ENCODE data around the gene ITGA3.

The ITGA3 gene

DNA sequence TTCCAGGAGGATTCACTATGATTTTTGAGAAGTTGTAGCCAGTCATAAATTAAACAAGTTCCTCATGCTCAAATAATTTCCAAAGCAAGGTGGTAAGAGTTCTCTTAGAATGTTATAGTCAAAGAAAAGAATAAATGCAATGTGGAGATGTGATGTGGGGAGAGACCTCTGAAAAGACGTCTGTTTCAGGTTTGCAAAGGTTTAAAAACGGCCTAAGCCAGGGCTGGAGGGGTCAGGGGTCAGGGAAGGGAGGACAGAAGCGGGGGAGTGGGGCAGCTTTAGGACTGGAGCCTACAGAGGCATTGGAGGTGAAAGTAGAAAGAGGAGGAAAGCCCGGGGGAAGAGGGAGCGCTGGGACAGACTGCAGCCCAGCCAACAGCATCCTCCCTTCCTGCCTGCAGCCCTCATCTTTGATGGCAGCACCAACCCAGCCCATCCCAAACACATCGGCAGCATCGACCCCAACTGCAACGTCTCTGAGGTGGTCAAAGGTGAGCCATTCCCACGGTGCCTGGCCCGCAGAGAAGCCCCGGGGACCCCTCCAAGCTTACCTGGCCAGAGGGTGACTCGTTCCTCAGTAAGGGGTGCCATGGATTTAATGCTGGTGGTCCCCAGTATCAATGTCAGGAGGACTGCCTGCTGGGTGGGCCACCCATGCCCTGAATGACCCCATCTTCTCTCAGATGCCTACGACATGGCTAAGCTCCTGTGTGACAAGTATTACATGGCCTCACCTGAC is 50.7 kb downstream of the ITGA3 start:
- H3K27me3 ChIP-seq (ENCODE audit: insufficient read depth, low read length, poor library complexity, severe bottlenecking): no peaks in the 10 kb centered on the region
- H3K36me3 ChIP-seq (ENCODE audit: insufficient read depth, low read length): peaks cover 11% of the 10 kb centered on the region; the same call in 1 of the 2 replicates
- no peak overlapping the region for H3K9ac ChIP-seq (ENCODE audit: low read depth, low read length, poor library complexity, severe bottlenecking)
- no peak overlapping the region for H3K4me3 ChIP-seq (ENCODE audit: low read length, poor library complexity, severe bottlenecking)
- no peak overlapping the region for H3K4me2 ChIP-seq (ENCODE audit: low read depth, low read length, poor library complexity, severe bottlenecking)
- H2AFZ ChIP-seq (ENCODE audit: low read length): no peak overlapping the region
- no peaks in the 10 kb centered on the region for H3K9me3 ChIP-seq (ENCODE audit: insufficient read depth, low read depth, low read length)
- no peaks in the 10 kb centered on the region for H3K9me2 ChIP-seq (replicated peaks; ENCODE audit: low read depth, low read length)
- no peaks in the 10 kb centered on the region for H4K20me1 ChIP-seq (ENCODE audit: insufficient read depth, low read length, poor library complexity, severe bottlenecking)
- peaks cover 7% of the 10 kb centered on the region for H3K4me1 ChIP-seq (ENCODE audit: insufficient read depth, low read length, poor library complexity, severe bottlenecking)
- H3F3A ChIP-seq (ENCODE audit: low read depth): no peaks in the 10 kb centered on the region
- no peaks in the 10 kb centered on the region for H3K79me2 ChIP-seq (ENCODE audit: insufficient read depth, low read length)
- TF ChIP-seq, protein P1, sequence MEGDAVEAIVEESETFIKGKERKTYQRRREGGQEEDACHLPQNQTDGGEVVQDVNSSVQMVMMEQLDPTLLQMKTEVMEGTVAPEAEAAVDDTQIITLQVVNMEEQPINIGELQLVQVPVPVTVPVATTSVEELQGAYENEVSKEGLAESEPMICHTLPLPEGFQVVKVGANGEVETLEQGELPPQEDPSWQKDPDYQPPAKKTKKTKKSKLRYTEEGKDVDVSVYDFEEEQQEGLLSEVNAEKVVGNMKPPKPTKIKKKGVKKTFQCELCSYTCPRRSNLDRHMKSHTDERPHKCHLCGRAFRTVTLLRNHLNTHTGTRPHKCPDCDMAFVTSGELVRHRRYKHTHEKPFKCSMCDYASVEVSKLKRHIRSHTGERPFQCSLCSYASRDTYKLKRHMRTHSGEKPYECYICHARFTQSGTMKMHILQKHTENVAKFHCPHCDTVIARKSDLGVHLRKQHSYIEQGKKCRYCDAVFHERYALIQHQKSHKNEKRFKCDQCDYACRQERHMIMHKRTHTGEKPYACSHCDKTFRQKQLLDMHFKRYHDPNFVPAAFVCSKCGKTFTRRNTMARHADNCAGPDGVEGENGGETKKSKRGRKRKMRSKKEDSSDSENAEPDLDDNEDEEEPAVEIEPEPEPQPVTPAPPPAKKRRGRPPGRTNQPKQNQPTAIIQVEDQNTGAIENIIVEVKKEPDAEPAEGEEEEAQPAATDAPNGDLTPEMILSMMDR (conservative IDR thresholded peaks at IDR 0.05; ENCODE audit: low read length): no peak
- no peak for TF ChIP-seq EZH2phosphoT487 (IDR thresholded peaks at IDR 0.05; ENCODE audit: borderline replicate concordance)

DNA sequence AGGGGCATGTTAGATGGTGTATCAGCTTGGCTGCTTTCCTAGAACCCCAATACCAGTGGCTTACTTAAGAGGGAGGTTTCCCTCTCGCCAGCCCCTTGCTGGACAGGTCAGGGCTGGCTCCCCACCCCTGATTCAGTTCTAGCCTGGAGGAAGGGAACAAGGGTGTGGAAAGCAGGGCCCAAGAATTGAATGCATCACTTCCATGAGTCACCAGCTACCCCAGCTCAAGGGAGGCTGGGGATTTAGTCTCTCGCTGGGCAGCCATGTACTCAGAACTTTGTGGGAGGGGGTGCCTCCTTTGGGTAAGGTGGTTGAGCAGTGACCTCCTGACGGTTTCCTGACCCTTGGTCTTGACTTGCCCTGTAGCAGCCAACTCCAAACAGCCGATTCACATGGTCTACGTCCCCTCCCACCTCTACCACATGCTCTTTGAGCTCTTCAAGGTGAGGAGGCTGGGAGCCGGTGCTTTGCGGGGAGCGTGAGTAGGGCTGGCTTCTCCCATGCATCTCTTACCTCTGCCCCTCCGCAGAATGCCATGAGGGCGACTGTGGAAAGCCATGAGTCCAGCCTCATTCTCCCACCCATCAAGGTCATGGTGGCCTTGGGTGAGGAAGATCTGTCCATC is 52.0 kb downstream of the ITGA3 start:
- no peak overlapping the region for H3K4me3 ChIP-seq (ENCODE audit: low read length, poor library complexity, severe bottlenecking)
- TF ChIP-seq, protein P1 (conservative IDR thresholded peaks at IDR 0.05; ENCODE audit: low read length): no peak
- no peak for TF ChIP-seq EZH2phosphoT487 (IDR thresholded peaks at IDR 0.05; ENCODE audit: borderline replicate concordance)
- H2AFZ ChIP-seq (ENCODE audit: low read length): no peak overlapping the region
- no peaks in the 10 kb centered on the region for H3K79me2 ChIP-seq (ENCODE audit: insufficient read depth, low read length)
- H4K20me1 ChIP-seq (ENCODE audit: insufficient read depth, low read length, poor library complexity, severe bottlenecking): no peaks in the 10 kb centered on the region
- no peaks in the 10 kb centered on the region for H3K9me2 ChIP-seq (replicated peaks; ENCODE audit: low read depth, low read length)
- no peaks in the 10 kb centered on the region for H3F3A ChIP-seq (ENCODE audit: low read depth)
- H3K4me1 ChIP-seq (ENCODE audit: insufficient read depth, low read length, poor library complexity, severe bottlenecking): no peaks in the 10 kb centered on the region
- H3K9ac ChIP-seq (ENCODE audit: low read depth, low read length, poor library complexity, severe bottlenecking): no peak overlapping the region
- no peak overlapping the region for H3K4me2 ChIP-seq (ENCODE audit: low read depth, low read length, poor library complexity, severe bottlenecking)
- H3K27me3 ChIP-seq (ENCODE audit: insufficient read depth, low read length, poor library complexity, severe bottlenecking): no peaks in the 10 kb centered on the region
- H3K9me3 ChIP-seq (ENCODE audit: insufficient read depth, low read depth, low read length): no peaks in the 10 kb centered on the region
- peaks cover 11% of the 10 kb centered on the region; the same call in 1 of the 2 replicates for H3K36me3 ChIP-seq (ENCODE audit: insufficient read depth, low read length)

DNA sequence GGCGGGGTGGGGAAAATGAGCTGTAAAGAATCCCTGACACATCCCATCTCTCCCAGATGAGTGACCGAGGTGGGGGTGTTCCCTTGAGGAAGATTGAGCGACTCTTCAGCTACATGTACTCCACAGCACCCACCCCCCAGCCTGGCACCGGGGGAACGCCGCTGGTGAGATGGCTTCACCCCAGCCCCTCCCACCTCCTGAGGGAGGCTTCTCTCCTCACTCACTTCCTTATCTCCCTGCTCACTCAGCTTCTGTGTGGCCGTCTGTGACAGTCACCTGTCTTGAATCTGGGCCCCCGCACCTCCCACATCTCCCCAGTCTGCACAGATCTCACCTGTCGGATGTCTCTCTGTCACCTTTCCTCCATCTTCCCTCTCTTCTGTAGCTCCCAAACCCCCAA is 52.6 kb downstream of the ITGA3 start:
- Histone ChIP-seq H3K79me2 (ENCODE audit: insufficient read depth, low read length) (no peaks in the 10 kb centered on the region), H4K20me1 (ENCODE audit: insufficient read depth, low read length, poor library complexity, severe bottlenecking) (no peaks in the 10 kb centered on the region), H3K9me2 (replicated peaks; ENCODE audit: low read depth, low read length) (no peaks in the 10 kb centered on the region), H3K9ac (ENCODE audit: low read depth, low read length, poor library complexity, severe bottlenecking) (no peak overlapping the region), H2AFZ (ENCODE audit: low read length) (no peak overlapping the region), H3K4me2 (ENCODE audit: low read depth, low read length, poor library complexity, severe bottlenecking) (no peak overlapping the region), H3K27me3 (ENCODE audit: insufficient read depth, low read length, poor library complexity, severe bottlenecking) (no peaks in the 10 kb centered on the region), H3K4me1 (ENCODE audit: insufficient read depth, low read length, poor library complexity, severe bottlenecking) (no peaks in the 10 kb centered on the region), H3K4me3 (ENCODE audit: low read length, poor library complexity, severe bottlenecking) (no peak overlapping the region), H3F3A (ENCODE audit: low read depth) (no peaks in the 10 kb centered on the region), H3K36me3 (ENCODE audit: insufficient read depth, low read length) (peaks cover 11% of the 10 kb centered on the region; the same call in 1 of the 2 replicates), H3K9me3 (ENCODE audit: insufficient read depth, low read depth, low read length) (no peaks in the 10 kb centered on the region)
- TF ChIP-seq EZH2phosphoT487 (IDR thresholded peaks at IDR 0.05; ENCODE audit: borderline replicate concordance): no peak
- TF ChIP-seq, protein P1 (conservative IDR thresholded peaks at IDR 0.05; ENCODE audit: low read length): no peak
